IPS-NIHi11 (cell line): Measurements from ENCODE around the gene SFMBT1.
"Not testable (repeated sequence)": the region's sequence is repeated elsewhere in the genome, so short reads cannot be mapped to it uniquely, and the experiment has no call there.

Source experiments
- DNase-seq: peaks from one replicate; pipeline ENCODE4 v3.0.0; 2012; ENCODE audit warnings: mixed read lengths, low spot score

SFMBT1 gene

GRCh38 chr3:53073553-53074365, 27.9 kb upstream of the SFMBT1 start:
- no peak for DNase-seq

GRCh38 chr3:53072653-53073552, 27.0 kb upstream of the SFMBT1 start:
- peak; percentile 89 for DNase-seq

GRCh38 chr3:53071882-53072431, 26.1 kb upstream of the SFMBT1 start:
- no peak for DNase-seq

- no peak for DNase-seq
Observed at GRCh38 chr3:53069422-53070068, 23.7 kb upstream of the SFMBT1 start.

GRCh38 chr3:53068176-53068575, 22.3 kb upstream of the SFMBT1 start:
- no peak for DNase-seq

- DNase-seq: no peak
Observed at GRCh38 chr3:53067567-53067966, 21.7 kb upstream of the SFMBT1 start.

- DNase-seq: no peak
Observed at GRCh38 chr3:53065841-53066480, 20.1 kb upstream of the SFMBT1 start.

GRCh38 chr3:53062905-53063304, 17.0 kb upstream of the SFMBT1 start:
- no peak for DNase-seq

GRCh38 chr3:53056442-53056841, 10.6 kb upstream of the SFMBT1 start:
- DNase-seq: peak; percentile 40

GRCh38 chr3:53054233-53054632, 8.4 kb upstream of the SFMBT1 start:
- DNase-seq: not testable (repeated sequence)

GRCh38 chr3:53051929-53052328, 6.1 kb upstream of the SFMBT1 start:
- DNase-seq: no peak

GRCh38 chr3:53049987-53050386, 4.1 kb upstream of the SFMBT1 start:
- no peak for DNase-seq

- DNase-seq: peak; percentile 77
Observed at GRCh38 chr3:53046171-53047170, 598 bp upstream of the SFMBT1 start.

GRCh38 chr3:53044711-53045517, 959 bp downstream of the SFMBT1 start:
- peak; percentile 88 for DNase-seq

GRCh38 chr3:53044371-53044710, 1.5 kb downstream of the SFMBT1 start:
- no peak for DNase-seq

GRCh38 chr3:53043738-53044137, 2.1 kb downstream of the SFMBT1 start:
- DNase-seq: no peak

GRCh38 chr3:53042651-53043050, 3.2 kb downstream of the SFMBT1 start:
- no peak for DNase-seq

GRCh38 chr3:53040351-53040820, 5.5 kb downstream of the SFMBT1 start:
- DNase-seq: no peak

GRCh38 chr3:53039376-53039752, 6.5 kb downstream of the SFMBT1 start:
- DNase-seq: no peak
